Activated CD4-positive, alpha-beta T cell treated with anti-CD3 and anti-CD28 coated beads for 36 hours (primary cell): ENCODE measurements around the gene CYP3A7. TPM values are rescaled to one million over a fixed set of nuclear protein-coding genes. Genes with fewer than 3 reads are reported as not detected.
"Not testable (repeated sequence)": the region's sequence is repeated elsewhere in the genome, so short reads cannot be mapped to it uniquely, and the experiment has no call there.

Experiments used
- ATAC-seq: fragments of 200-7000 bp; cut with Tn5 transposase; one replicate; pipeline ENCODE4 v1.10.0; 2021; ENCODE audit warnings: mild to moderate bottlenecking, moderate library complexity
- CTCF ChIA-PET: fragments of 350-600 bp; sonication (Branson Sonifier 250); formaldehyde crosslinking; loops from one replicate; lab custom pipeline; 2021; ENCODE audit warnings: antibody characterized with exemption; lab: Charles Lee
- POLR2A ChIA-PET: fragments of 350-600 bp; sonication (Branson Sonifier 250); formaldehyde crosslinking; loops from one replicate; lab custom pipeline; 2021; ENCODE audit warnings: antibody characterized with exemption, inconsistent platforms; lab: Charles Lee
- DNase-seq: peaks from one replicate; pipeline ENCODE4 v3.0.0-alpha.2; 2020
- H3K27ac Mint-ChIP-seq: one replicate; pipeline ENCODE4 v1.8.0; 2021; ENCODE audit warnings: mixed read lengths
- H3K27me3 Mint-ChIP-seq: one replicate; pipeline ENCODE4 v1.8.0; 2021; ENCODE audit warnings: mixed read lengths
- H3K36me3 Mint-ChIP-seq: one replicate; pipeline ENCODE4 v1.8.0; 2021; ENCODE audit warnings: low read depth, mixed read lengths
- H3K4me1 Mint-ChIP-seq: one replicate; pipeline ENCODE4 v1.8.0; 2021; ENCODE audit warnings: mixed read lengths
- H3K4me3 Mint-ChIP-seq: one replicate; pipeline ENCODE4 v1.8.0; 2021; ENCODE audit warnings: mild to moderate bottlenecking, moderate library complexity, mixed read lengths
- H3K9me3 Mint-ChIP-seq: one replicate; pipeline ENCODE4 v1.8.0; 2021; ENCODE audit warnings: low read depth, mixed read lengths
- intact Hi-C, 2 experiments: fragments of 100-400 bp; cut with DNase I in 1 of 2; cut with micrococcal nuclease in 1 of 2; formaldehyde crosslinking; loops; one replicate each; pipeline versions ENCODE4 v1.14.2 to v1.15.1; 2022 to 2024; cut with DNase I, micrococcal nuclease
- total RNA-seq, 2 experiments: library from RNA; stranded (reverse); gene quantifications; one replicate each; pipeline ENCODE4 v1.2.3, GENCODE V29; 2021

The CYP3A7 gene
- total RNA-seq, result not detected

- CTCF ChIA-PET, result no interaction called here
- peaks cover 3% of the 10 kb centered on the region for H3K27me3 Mint-ChIP-seq
- H3K4me3 Mint-ChIP-seq, result no peak within 1 kb of the TSS
- intact Hi-C loops, result no loop called here
- ATAC-seq, result no peak
- no peak for DNase-seq
- H3K36me3 Mint-ChIP-seq, result peaks cover 7% of the 10 kb centered on the region
- peaks cover 16% of the 10 kb centered on the region for H3K4me1 Mint-ChIP-seq
- H3K9me3 Mint-ChIP-seq, result no peaks in the 10 kb centered on the region
- POLR2A ChIA-PET, result no interaction called here
- no peak within 1 kb of the TSS for H3K27ac Mint-ChIP-seq
Observed at GRCh38 chr7:99734987-99735386, at the start of gene CYP3A7. CYP3A7 (minus strand) TSS chr7:99735196; CDS start chr7:99735093, 103 bp downstream.

GRCh38 chr7:99784007-99784406, 49.0 kb upstream of the CYP3A7 start, which contains the start of gene CYP3A4:
CYP3A4 (minus strand) TSS chr7:99784184; CDS start chr7:99784081, 103 bp downstream.
- H3K27ac Mint-ChIP-seq, result no peak within 1 kb of the TSS
- ChIA-PET POLR2A (no interaction called here), CTCF (no interaction called here)
- DNase-seq (no peak), ATAC-seq (no peak)
- H3K9me3 Mint-ChIP-seq, result no peaks in the 10 kb centered on the region
- peaks cover 25% of the 10 kb centered on the region for H3K4me1 Mint-ChIP-seq
- intact Hi-C loops, result no loop called here
- no peaks in the 10 kb centered on the region for H3K36me3 Mint-ChIP-seq
- no peak within 1 kb of the TSS for H3K4me3 Mint-ChIP-seq
- H3K27me3 Mint-ChIP-seq, result peaks cover 7% of the 10 kb centered on the region

GRCh38 chr7:99782012-99782953, 47.3 kb upstream of the CYP3A7 start:
- intact Hi-C loops, result no loop called here

GRCh38 chr7:99780588-99780987, 45.6 kb upstream of the CYP3A7 start:
- no peak overlapping the region for H3K4me3 Mint-ChIP-seq
- ChIA-PET POLR2A (no interaction called here), CTCF (no interaction called here)
- ATAC-seq (peak; percentile 42), DNase-seq (no peak)
- no peak overlapping the region for H3K27ac Mint-ChIP-seq
- intact Hi-C loops, result no loop called here
- peaks cover 24% of the 10 kb centered on the region for H3K27me3 Mint-ChIP-seq
- H3K36me3 Mint-ChIP-seq, result no peaks in the 10 kb centered on the region
- H3K4me1 Mint-ChIP-seq, result peaks cover 3% of the 10 kb centered on the region
- H3K9me3 Mint-ChIP-seq, result no peaks in the 10 kb centered on the region

More at GRCh38 chr7:99782012-99782953, 47.3 kb upstream of the CYP3A7 start:
- Mint-ChIP-seq H3K4me1 (peaks cover 11% of the 10 kb centered on the region), H3K9me3 (no peaks in the 10 kb centered on the region), H3K4me3 (no peak overlapping the region), H3K36me3 (no peaks in the 10 kb centered on the region), H3K27me3 (peaks cover 15% of the 10 kb centered on the region), H3K27ac (no peak overlapping the region)
- ChIA-PET CTCF (no interaction called here), POLR2A (no interaction called here)
- DNase-seq, result no peak
- ATAC-seq, result no peak

GRCh38 chr7:99779949-99780348, 45.0 kb upstream of the CYP3A7 start:
- ATAC-seq (no peak), DNase-seq (no peak)
- CTCF ChIA-PET, result no interaction called here
- H3K27ac Mint-ChIP-seq, result no peak overlapping the region
- no peaks in the 10 kb centered on the region for H3K36me3 Mint-ChIP-seq
- intact Hi-C loops, result no loop called here
- no peak overlapping the region for H3K4me3 Mint-ChIP-seq
- H3K27me3 Mint-ChIP-seq, result peaks cover 30% of the 10 kb centered on the region
- peaks cover 3% of the 10 kb centered on the region for H3K4me1 Mint-ChIP-seq
- POLR2A ChIA-PET, result no interaction called here
- peaks cover 2% of the 10 kb centered on the region for H3K9me3 Mint-ChIP-seq

GRCh38 chr7:99778880-99779279, 43.9 kb upstream of the CYP3A7 start:
- intact Hi-C loops, result no loop called here
- ChIA-PET POLR2A (no interaction called here), CTCF (no interaction called here)
- Mint-ChIP-seq H3K4me3 (no peak overlapping the region), H3K27ac (no peak overlapping the region), H3K4me1 (peaks cover 3% of the 10 kb centered on the region), H3K9me3 (peaks cover 2% of the 10 kb centered on the region), H3K36me3 (no peaks in the 10 kb centered on the region), H3K27me3 (peaks cover 32% of the 10 kb centered on the region)
- no peak for DNase-seq
- ATAC-seq, result no peak

- H3K27ac Mint-ChIP-seq, result not testable (repeated sequence)
Observed at GRCh38 chr7:99773395-99773794, 38.4 kb upstream of the CYP3A7 start.

GRCh38 chr7:99772565-99772964, 37.6 kb upstream of the CYP3A7 start:
- Mint-ChIP-seq H3K36me3 (no peaks in the 10 kb centered on the region), H3K27me3 (peaks cover 55% of the 10 kb centered on the region), H3K9me3 (peaks cover 4% of the 10 kb centered on the region), H3K4me3 (no peak overlapping the region), H3K27ac (no peak overlapping the region), H3K4me1 (peaks cover 8% of the 10 kb centered on the region)
- DNase-seq, result no peak
- POLR2A ChIA-PET, result no interaction called here
- CTCF ChIA-PET, result interaction anchor here (0.8 kb wide), 1 partner anchor 141 kb away, joined by 4 read pairs; no protein-coding TSS in a partner anchor
- ATAC-seq, result no peak
- intact Hi-C loops, result no loop called here

More at GRCh38 chr7:99773395-99773794, 38.4 kb upstream of the CYP3A7 start:
- CTCF ChIA-PET, H3K4me3 Mint-ChIP-seq, H3K36me3 Mint-ChIP-seq, POLR2A ChIA-PET, H3K9me3 Mint-ChIP-seq, H3K4me1 Mint-ChIP-seq, DNase-seq, intact Hi-C loops, ATAC-seq: not testable (repeated sequence)
- H3K27me3 Mint-ChIP-seq, result peaks cover 61% of the 10 kb centered on the region

- H3K36me3 Mint-ChIP-seq, H3K9me3 Mint-ChIP-seq, POLR2A ChIA-PET, ATAC-seq, intact Hi-C loops, H3K4me3 Mint-ChIP-seq, H3K27ac Mint-ChIP-seq, DNase-seq: not testable (repeated sequence)
- peaks cover 11% of the 10 kb centered on the region for H3K4me1 Mint-ChIP-seq
- H3K27me3 Mint-ChIP-seq, result peaks cover 36% of the 10 kb centered on the region
- CTCF ChIA-PET, result interaction anchor here (0.6 kb wide), 1 partner anchor 34 kb away, joined by 3 read pairs; no protein-coding TSS in a partner anchor
Observed at GRCh38 chr7:99769494-99769893, 34.5 kb upstream of the CYP3A7 start.

- CTCF ChIA-PET, result no interaction called here
- no peak for DNase-seq
- POLR2A ChIA-PET, result no interaction called here
- Mint-ChIP-seq H3K27ac (no peak overlapping the region), H3K27me3 (peaks cover 32% of the 10 kb centered on the region), H3K4me1 (peaks cover 9% of the 10 kb centered on the region), H3K9me3 (peaks cover 1% of the 10 kb centered on the region), H3K36me3 (no peaks in the 10 kb centered on the region), H3K4me3 (no peak overlapping the region)
- ATAC-seq, result peak; percentile 19
- intact Hi-C loops, result no loop called here
Observed at GRCh38 chr7:99768471-99768870, 33.5 kb upstream of the CYP3A7 start.

GRCh38 chr7:99767662-99768061, 32.7 kb upstream of the CYP3A7 start:
- H3K27me3 Mint-ChIP-seq, result peaks cover 26% of the 10 kb centered on the region
- ATAC-seq (peak; percentile 26), DNase-seq (no peak)
- intact Hi-C loops, result no loop called here
- no peak overlapping the region for H3K27ac Mint-ChIP-seq
- peaks cover 5% of the 10 kb centered on the region for H3K4me1 Mint-ChIP-seq
- no peak overlapping the region for H3K4me3 Mint-ChIP-seq
- ChIA-PET POLR2A (no interaction called here), CTCF (no interaction called here)
- no peaks in the 10 kb centered on the region for H3K36me3 Mint-ChIP-seq
- no peaks in the 10 kb centered on the region for H3K9me3 Mint-ChIP-seq
